GM12801 (cell line): ENCODE measurements around the gene CDKAL1.

Source experiments
- CTCF ChIP-seq: IDR thresholded peaks from one replicate; pipeline ENCODE4 v1.5.1; 2011; ENCODE audit warnings: control low read depth; ENCODE audit not compliant: insufficient read length; ENCODE audit errors: extremely low read depth

CDKAL1 gene

GRCh38 chr6:21180800-21181337 is 646.6 kb downstream of the CDKAL1 start:
- no peak for TF ChIP-seq CTCF

- no peak for TF ChIP-seq CTCF
These were observed 647.6 kb downstream of the CDKAL1 start for GRCh38 chr6:21181866-21182265.

GRCh38 chr6:21182589-21182988 is 648.3 kb downstream of the CDKAL1 start:
- TF ChIP-seq CTCF, result no peak

- no peak for TF ChIP-seq CTCF
These were observed 651.7 kb downstream of the CDKAL1 start for GRCh38 chr6:21185861-21186478.

GRCh38 chr6:21186479-21187055 is 652.3 kb downstream of the CDKAL1 start:
- no peak for TF ChIP-seq CTCF

GRCh38 chr6:21187485-21187884 is 653.2 kb downstream of the CDKAL1 start:
- TF ChIP-seq CTCF, result no peak

GRCh38 chr6:21188505-21189223 is 654.4 kb downstream of the CDKAL1 start:
- no peak for TF ChIP-seq CTCF
